Measurements from ENCODE around the gene GNAO1.

The GNAO1 gene

GRCh38 chr16:56332464-56333079, 141.3 kb downstream of the GNAO1 start:
- DNase-seq (ENCODE audit: low read depth) = no peak

DNA sequence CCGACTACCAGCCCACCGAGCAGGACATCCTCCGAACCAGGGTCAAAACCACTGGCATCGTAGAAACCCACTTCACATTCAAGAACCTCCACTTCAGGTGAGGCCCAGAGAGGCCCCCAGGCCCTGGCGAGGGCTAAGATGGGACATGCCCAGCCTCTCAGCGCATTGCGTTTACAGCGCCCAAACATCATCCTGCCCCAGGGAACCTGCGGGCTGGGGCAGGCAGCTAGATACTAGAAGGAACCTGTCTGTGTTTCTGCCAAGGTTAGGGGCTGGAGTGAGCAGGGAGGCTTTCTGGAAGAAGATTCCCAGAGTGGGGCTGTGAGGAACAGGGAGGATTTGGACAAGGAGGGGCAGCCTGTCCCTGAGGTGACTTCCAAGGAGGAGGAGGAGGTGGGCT, 143.5 kb downstream of the GNAO1 start:
- DNase-seq (ENCODE audit: low read depth) = no peak

GRCh38 chr16:56336071-56336688, 144.9 kb downstream of the GNAO1 start:
- no peak for DNase-seq (ENCODE audit: low read depth)

- DNase-seq (ENCODE audit: low read depth) = no peak
These were observed 145.4 kb downstream of the GNAO1 start for GRCh38 chr16:56336711-56337110.

DNA sequence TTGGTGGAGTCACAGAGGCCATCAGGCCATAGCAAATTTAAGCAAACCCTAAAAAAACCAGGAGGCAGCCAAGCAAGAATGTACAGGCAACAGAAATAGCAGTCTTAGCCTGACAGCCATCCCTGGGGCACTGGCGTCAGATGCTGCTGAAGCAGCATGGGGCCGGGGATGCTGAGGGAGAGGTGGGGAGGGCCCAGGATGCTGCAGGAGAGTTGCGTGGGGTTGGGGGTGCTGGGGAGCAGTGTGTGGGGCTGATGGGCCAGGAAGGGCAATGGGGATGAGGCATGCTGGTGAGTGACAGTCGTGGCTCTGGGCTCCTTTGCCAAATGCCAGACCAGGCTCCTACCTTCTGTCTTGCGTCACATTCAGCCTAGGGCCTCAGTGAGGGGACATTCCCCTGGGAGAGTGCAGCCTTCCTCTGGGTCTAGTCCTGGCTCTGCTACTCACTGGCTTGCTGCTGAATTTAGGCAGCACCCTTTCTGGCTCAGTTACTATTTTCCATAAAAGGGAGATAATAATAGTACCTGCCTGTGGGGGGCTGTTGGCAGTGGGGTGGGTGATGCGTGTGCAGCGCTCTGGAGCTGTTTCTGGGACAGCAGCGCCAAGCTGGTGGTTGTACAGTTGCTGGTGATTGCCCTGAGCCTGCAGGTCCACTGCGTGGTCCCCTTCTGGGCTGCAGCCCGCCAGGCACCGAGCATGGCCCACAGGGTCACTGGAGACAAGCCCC, 146.0 kb downstream of the GNAO1 start:
- DNase-seq (ENCODE audit: low read depth) = no peak

- no peak for DNase-seq (ENCODE audit: low read depth)
These were observed 146.6 kb downstream of the GNAO1 start for GRCh38 chr16:56337858-56338325.

- DNase-seq (ENCODE audit: low read depth) = no peak
These were observed 147.5 kb downstream of the GNAO1 start for GRCh38 chr16:56338566-56339318.

DNA sequence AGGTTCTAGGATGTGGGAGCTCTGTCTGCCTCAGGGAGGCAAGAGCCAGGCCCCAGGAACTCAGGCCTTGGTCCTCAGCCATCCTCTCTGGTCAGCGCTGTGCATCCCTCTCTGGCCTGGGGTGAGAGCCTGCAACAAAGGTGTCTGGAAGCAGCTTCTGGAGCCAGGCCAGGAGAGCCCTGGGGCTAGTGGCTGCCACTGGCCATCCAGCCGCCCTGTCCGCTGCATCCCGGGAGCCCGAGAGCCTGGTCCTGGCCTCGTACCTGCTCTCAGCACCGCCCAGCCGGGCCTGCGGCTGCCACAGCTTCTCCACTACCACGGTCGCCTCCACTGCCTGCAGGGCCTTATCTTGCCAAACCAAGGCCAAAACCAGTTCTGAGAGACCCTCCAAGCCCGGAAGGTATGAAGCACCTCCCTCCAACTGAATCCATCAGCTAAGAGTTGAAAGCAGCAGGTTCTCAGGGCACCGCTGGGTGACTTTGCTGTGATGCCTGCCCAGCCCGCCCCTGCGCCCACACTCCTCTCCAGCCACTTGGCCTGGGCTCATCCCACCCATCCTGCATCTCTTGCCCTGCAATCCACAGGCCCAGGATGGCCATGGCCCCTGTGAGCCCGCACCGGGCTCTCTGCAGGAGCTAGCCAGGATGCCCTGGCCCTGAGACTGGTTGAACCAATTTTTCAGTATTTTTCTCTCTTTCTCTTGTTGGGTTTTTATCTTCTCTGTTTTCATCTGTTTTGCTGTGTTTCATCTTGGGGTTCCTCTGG, 148.3 kb downstream of the GNAO1 start:
- no peak for DNase-seq (ENCODE audit: low read depth)

- DNase-seq (ENCODE audit: low read depth) = no peak
These were observed 149.1 kb downstream of the GNAO1 start for GRCh38 chr16:56340416-56340815.

- DNase-seq (ENCODE audit: low read depth) = no peak
These were observed 149.6 kb downstream of the GNAO1 start for GRCh38 chr16:56340864-56341365.

- no peak for DNase-seq (ENCODE audit: low read depth)
These were observed 150.5 kb downstream of the GNAO1 start for GRCh38 chr16:56341656-56342399.

DNA sequence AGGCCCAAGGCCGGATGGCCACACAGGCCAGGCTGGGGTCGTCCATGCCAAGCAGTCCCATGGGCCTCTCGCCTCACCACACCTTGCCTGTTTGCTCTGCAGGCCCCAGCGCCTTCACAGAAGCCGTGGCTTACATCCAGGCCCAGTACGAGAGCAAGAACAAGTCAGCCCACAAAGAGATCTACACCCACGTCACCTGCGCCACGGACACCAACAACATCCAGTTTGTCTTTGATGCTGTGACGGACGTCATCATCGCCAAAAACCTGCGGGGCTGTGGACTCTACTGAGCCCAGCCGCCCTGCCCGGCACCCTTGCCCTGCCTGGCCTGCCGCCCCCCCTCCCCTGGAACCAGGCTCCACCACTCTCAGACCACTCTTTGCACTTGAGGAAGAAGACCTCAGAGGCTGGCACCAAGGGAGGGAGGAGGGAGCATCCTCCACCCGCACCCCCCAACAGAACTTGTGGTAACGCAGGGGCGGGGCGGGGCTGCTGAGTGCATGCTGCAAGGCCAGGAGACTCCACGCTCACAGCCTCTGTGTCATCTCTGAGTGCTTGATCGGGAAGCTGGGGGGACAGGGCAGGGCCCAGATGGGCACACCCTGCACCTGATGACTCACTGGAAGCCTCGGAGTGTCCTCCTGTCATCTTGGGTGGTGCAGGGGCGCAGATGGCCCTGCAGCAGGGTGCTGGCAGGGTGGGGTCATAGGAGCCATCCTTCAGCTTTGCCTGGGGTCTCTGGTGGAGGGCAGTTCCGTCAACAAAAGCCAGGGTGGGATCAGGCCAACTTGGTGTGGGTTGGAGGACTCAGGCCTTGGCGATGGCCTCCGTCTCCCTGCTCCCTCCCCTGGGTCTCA, 152.6 kb downstream of the GNAO1 start:
- no peak for DNase-seq (ENCODE audit: low read depth)

DNA sequence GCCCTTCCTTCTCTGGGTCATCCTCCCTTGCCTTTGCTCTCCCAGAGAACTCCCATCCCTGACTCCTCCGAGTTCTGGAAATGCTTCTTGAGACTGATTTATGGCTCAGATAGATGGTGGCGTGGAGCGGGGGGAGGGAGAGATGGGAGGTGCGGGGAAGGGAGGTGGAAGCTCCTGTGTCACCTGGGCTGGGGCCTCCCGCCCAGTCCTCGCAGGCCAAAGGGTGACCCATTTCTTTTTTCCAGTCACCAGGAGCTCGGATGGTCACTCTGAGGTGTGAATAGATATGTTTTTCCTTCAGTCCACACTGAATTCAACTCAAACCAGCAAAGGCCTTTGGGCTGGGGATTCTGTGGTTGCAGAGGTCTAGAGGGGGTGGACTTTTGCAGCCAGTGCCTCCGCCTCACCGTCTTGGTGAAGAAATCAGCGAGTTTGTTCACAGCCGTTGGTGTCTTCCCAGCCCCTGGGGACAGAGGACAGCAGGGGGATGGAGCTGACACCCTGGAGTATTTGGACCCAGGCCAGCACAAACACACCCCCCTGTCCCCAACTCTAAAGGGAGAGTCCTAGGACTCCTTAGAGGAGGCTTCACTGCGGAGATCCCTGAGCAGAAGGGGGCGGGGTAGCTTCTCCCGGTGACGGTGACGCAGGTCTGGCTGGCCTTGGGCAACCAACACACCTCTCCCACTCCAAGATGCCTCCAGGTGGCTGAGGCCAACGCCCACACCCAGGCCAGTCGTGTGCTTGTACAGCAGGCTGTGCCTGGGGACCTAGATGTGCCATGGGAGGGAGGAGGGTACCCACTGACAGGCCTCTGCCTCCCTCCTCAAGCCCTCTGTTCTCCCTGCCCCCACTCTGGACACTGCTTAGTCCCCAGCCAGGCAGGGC, 153.5 kb downstream of the GNAO1 start:
- DNase-seq (ENCODE audit: low read depth) = no peak

DNA sequence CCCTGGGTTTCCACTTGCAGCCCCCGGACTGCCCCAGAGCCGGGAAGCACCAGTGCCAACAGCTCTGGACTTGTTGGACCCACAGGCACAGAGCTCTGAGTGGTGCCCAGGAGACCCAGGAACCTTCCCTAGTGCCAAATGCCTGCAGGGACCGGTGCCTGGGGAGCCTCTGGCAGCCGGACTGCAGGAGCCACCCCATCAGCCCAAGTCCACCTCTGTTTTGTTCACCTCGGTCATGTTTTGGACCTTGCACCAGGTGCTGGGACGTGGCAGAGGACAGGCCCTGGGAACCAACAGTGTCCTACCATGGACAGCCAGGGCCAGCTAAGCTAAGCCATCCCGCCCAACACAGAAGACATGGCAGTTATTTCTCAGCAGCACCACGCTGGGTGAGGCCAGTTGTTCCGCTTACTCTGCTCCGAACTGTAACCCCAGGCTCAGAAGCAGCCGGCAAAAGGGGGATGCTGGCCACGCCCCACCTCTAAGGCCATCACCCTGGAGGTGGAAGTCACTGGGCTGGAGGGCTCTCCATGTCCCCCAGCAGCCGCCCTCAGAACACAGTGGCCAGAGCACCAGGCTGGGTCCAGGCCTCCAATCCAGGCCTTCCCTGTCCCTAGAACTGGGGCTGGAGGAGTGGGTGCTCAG, 154.2 kb downstream of the GNAO1 start:
- DNase-seq (ENCODE audit: low read depth) = no peak

DNA sequence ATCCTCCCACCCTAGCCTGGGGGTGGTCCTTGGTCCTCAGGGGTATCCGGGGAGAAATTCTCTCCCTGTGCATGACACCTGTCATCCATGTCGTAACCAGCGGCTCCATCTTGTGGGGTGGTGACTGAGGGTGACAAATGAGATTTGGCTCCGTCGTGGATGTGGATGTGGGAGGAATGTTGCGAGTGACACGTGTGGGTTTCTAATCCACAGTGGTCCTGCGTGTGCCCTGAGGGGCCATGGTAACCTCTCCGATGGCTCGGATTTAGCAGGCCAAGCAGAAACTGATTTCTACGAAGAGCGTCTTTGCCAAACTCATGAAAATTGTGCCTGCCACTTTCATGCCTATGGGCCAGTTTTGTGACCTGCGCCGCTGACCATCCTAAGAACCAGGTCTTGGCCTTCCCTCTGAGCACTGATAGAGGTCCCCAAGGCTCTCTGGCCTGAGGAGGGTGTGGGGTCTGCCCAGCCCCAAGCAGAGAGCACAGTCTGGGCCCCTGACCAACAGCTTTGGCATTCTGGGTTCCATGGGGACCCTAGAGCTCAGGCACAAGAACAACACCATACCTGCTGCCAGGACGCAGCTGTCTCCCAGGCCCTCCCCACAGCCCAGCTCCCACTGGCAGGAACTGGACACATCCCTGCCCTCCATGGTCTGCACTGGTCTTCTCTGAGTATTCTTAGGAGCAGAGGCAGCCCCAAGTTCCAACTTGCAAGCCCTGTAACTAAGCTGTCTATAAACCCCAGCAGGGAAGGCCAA, 155.0 kb downstream of the GNAO1 start:
- DNase-seq (ENCODE audit: low read depth) = no peak

DNA sequence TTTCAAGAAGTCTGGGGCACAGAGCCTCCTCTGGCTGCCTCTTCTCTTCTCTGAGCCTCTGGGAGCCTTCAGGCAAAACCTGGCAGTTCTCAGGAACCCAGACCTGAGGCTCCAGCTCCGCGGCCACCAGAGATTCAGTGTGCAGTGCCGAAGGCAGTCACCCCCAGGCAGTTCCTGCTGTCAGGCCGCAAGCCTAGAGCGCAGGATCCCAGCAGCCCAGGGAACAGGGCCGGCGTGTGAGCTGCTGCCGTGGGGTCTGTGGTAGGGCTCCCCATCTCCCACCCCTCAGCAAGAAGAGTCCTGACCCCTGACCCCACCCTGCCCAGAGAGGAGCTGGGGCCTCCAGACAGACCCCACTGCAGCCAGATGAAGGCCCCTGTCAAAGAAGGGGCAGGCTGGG, 155.9 kb downstream of the GNAO1 start:
- no peak for DNase-seq (ENCODE audit: low read depth)

DNA sequence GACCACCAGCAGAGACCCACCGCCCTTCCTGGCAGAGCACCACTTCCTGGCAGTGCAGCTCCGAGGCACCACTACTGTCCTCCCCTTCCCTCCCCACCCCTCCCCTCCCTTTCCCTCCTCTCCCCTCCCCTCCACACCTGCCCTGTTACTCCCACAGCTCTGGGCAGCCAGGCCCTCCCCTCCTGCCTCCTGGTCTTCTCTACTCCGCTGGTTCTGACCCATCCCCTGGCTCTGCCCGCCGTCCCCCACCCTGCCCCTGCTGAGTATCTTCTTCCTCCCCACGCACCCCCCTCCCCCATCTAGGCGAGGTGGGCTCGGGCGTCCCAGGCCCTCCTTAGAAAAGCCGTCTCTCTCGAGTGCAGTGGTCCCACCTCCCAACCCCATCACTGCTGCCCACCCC, 156.4 kb downstream of the GNAO1 start:
- no peak for DNase-seq (ENCODE audit: low read depth)
